HG03457 (cell line): ENCODE measurements around the gene OAS1.

ENCODE experiments used
- ATAC-seq: cut with Tn5 transposase; IDR thresholded peaks from one replicate; pipeline ENCODE4 v1.9.1; 2021; ENCODE audit warnings: moderate number of reproducible peaks; ENCODE audit not compliant: unreplicated experiment

The OAS1 gene

GRCh38 chr12:112964067-112964670 is 57.4 kb downstream of the OAS1 start:
- no peak for ATAC-seq

- no peak for ATAC-seq
Observed at GRCh38 chr12:112964915-112965314, 58.2 kb downstream of the OAS1 start.

DNA sequence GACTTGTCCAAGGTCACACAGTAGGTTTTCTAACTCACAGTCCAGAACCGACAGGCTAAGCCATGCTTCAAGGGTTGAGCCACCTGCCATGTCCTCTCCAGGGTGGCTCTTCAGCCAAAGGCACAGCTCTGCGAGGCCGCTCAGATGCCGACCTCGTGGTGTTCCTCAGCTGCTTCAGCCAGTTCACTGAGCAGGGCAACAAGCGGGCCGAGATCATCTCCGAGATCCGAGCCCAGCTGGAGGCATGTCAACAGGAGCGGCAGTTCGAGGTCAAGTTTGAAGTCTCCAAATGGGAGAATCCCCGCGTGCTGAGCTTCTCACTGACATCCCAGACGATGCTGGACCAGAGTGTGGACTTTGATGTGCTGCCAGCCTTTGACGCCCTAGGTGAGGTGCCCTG is 58.9 kb downstream of the OAS1 start:
- ATAC-seq, result no peak

GRCh38 chr12:112967306-112967705 is 60.5 kb downstream of the OAS1 start:
- ATAC-seq, result no peak

- no peak for ATAC-seq
Observed at GRCh38 chr12:112967858-112968257, 61.1 kb downstream of the OAS1 start.
